Lung (tissue), 12 donors: Measurements from ENCODE around the gene TMEFF2. TPM values are rescaled to one million over a fixed set of nuclear protein-coding genes. Genes with fewer than 3 reads are reported as not detected.

Source experiments
- ATAC-seq: fragments of 200-7000 bp; cut with Tn5 transposase; one replicate; pipeline ENCODE4 v1.9.1; 2020; ENCODE audit warnings: moderate number of reproducible peaks; ENCODE audit not compliant: insufficient read depth, low FRiP score
- DNase-seq, 3 donors: peaks; one replicate each; pipeline ENCODE4 v3.0.0-alpha.2; 2013 to 2017
- H3K27ac ChIP-seq, 2 donors: one replicate each; pipeline ENCODE4 v1.5.1; 2013; ENCODE audit warnings: mild to moderate bottlenecking in 2 of 2, moderate library complexity in 2 of 2, control low read depth in 1 of 2, inconsistent platforms in 1 of 2, low read depth in 1 of 2, low read length in 1 of 2
- H3K27me3 ChIP-seq, 3 donors: one replicate each; pipeline ENCODE4 v1.5.1; 2013; ENCODE audit warnings: low read length in 2 of 3; ENCODE audit not compliant: control insufficient read depth in 3 of 3, insufficient read depth in 3 of 3
- H3K36me3 ChIP-seq, 4 donors: one replicate each; pipeline ENCODE4 v1.5.1; 2013; ENCODE audit warnings: low read length in 4 of 4, mild to moderate bottlenecking in 1 of 4, moderate library complexity in 1 of 4; ENCODE audit not compliant: control insufficient read depth in 4 of 4, insufficient read depth in 4 of 4
- H3K4me1 ChIP-seq, 5 donors: one replicate each; pipeline ENCODE4 v1.5.1; 2013; ENCODE audit warnings: low read length in 5 of 5, mild to moderate bottlenecking in 2 of 5, moderate library complexity in 1 of 5; ENCODE audit not compliant: control insufficient read depth in 5 of 5, insufficient read depth in 5 of 5
- H3K4me3 ChIP-seq: one replicate; pipeline ENCODE4 v1.5.1; 2013; ENCODE audit warnings: mild to moderate bottlenecking, control low read depth, moderate library complexity
- H3K9ac ChIP-seq, 2 donors: one replicate each; pipeline ENCODE4 v1.5.1; 2013; ENCODE audit warnings: low read length in 2 of 2, control low read depth in 1 of 2; ENCODE audit not compliant: insufficient read depth in 1 of 2
- H3K9me3 ChIP-seq, 4 donors: one replicate each; pipeline ENCODE4 v1.5.1; 2013; ENCODE audit warnings: low read length in 3 of 4, mild to moderate bottlenecking in 1 of 4, moderate library complexity in 1 of 4; ENCODE audit not compliant: control insufficient read depth in 4 of 4, insufficient read depth in 3 of 4
- WGBS, 2 donors: extraction: QIAGEN DNeasy Blood & Tissue Kit; methylation state at CpG; one replicate each; pipeline ENCODE4 v1.1.7; 2013; 5-methylcytosine and 5-hydroxymethylcytosine counted together
- polyA plus RNA-seq, 2 donors: library from polyadenylated mRNA; stranded (reverse); fragments of 200-250 nt; gene quantifications; one replicate each; pipeline ENCODE4 v1.2.1, GENCODE V29; 2013
- total RNA-seq, 2 donors: library from RNA; depleted of rRNA in 1 of 2; stranded (reverse); fragments of >200 nt in 1 of 2; gene quantifications; one replicate each; pipeline ENCODE4 v1.2.1, GENCODE V29; 2014 to 2021
- TF ChIP-seq, protein P1 (sequence below): IDR thresholded peaks from 2 replicates; pipeline ENCODE4 v1.5.1; 2012; ENCODE audit warnings: mild to moderate bottlenecking; ENCODE audit errors: control extremely low read depth, extremely low read depth
- donor health status: control.
- donor health status: control.
- donor health status: Bipolar disorder and iron deficiency.
- donor health status: healthy.
- donor health status: DM: yes; HTN: yes; CAD: no.

Gene TMEFF2
- total and polyA plus RNA-seq, 4 donors: 0.43 TPM; not detected in 3

- H3K4me1 ChIP-seq: no peaks in the 10 kb centered on the region
- H3K27me3 ChIP-seq: no peaks in the 10 kb centered on the region
- no peaks in the 10 kb centered on the region for H3K9me3 ChIP-seq
- no peak overlapping the region for H3K27ac ChIP-seq
- no peak overlapping the region for H3K9ac ChIP-seq
- H3K4me3 ChIP-seq: no peak overlapping the region
- DNase-seq: no peak
- no peaks in the 10 kb centered on the region for H3K36me3 ChIP-seq
- 92 to 94% methylated on average over 3 of the region's 3 CpGs for whole genome bisulfite sequencing, 2 donors
- ATAC-seq: no peak
- TF ChIP-seq, protein P1, sequence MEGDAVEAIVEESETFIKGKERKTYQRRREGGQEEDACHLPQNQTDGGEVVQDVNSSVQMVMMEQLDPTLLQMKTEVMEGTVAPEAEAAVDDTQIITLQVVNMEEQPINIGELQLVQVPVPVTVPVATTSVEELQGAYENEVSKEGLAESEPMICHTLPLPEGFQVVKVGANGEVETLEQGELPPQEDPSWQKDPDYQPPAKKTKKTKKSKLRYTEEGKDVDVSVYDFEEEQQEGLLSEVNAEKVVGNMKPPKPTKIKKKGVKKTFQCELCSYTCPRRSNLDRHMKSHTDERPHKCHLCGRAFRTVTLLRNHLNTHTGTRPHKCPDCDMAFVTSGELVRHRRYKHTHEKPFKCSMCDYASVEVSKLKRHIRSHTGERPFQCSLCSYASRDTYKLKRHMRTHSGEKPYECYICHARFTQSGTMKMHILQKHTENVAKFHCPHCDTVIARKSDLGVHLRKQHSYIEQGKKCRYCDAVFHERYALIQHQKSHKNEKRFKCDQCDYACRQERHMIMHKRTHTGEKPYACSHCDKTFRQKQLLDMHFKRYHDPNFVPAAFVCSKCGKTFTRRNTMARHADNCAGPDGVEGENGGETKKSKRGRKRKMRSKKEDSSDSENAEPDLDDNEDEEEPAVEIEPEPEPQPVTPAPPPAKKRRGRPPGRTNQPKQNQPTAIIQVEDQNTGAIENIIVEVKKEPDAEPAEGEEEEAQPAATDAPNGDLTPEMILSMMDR: no peak
Observed at GRCh38 chr2:191980483-191980882, 214.2 kb downstream of the TMEFF2 start.

DNA sequence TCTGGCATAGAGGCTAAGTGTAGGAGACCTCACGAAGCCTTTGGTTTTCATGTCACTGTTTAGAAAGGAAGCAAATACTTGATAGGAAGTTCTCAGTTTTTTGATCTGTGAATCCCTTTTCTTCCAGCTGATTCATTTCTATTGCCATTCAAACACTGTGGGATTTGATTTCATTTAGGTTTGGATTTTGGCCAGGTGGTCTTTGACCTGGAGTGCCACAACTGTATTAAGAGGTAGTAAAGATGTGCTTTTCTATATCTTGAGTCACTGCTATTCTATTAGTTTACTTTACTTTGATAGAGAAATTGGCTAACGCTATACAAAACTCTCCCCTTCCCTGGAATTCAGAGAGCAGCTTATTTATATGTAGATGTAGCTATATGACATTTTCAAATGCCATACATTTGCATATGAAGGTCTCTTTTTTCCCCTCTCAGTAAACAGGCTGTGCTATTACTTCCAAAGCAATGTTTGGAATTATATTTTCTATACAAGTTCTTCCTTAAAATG, 215.5 kb downstream of the TMEFF2 start:
- 46 to 48% methylated on average over 2 of the region's 2 CpGs for WGBS, 2 donors
- H3K27ac ChIP-seq: no peak overlapping the region
- H3K9ac ChIP-seq: no peak overlapping the region
- no peaks in the 10 kb centered on the region for H3K9me3 ChIP-seq
- TF ChIP-seq, protein P1: no peak
- no peaks in the 10 kb centered on the region for H3K36me3 ChIP-seq
- no peak overlapping the region for H3K4me3 ChIP-seq
- DNase-seq (no peak), ATAC-seq (no peak)
- H3K4me1 ChIP-seq: no peaks in the 10 kb centered on the region
- H3K27me3 ChIP-seq: no peaks in the 10 kb centered on the region

DNA sequence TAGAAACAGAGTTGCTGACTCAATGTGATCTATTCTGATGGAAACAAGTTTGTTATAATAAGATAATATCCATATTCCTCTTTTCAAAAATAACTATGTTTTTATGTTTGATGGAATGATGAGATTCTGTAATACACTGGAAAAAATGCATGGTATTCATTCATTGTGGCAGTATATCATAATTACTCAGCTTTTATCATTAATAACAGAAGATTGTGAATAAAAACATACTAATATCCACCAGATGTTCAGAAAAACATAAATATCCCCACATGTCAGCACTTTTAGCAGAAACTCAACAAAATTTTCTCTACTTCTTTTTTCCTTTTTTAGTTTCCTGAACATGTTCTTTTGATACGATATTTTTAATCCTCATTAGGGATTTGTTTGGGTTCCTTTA, 217.0 kb downstream of the TMEFF2 start:
- no peak for ATAC-seq
- no peaks in the 10 kb centered on the region for H3K9me3 ChIP-seq
- no peaks in the 10 kb centered on the region for H3K36me3 ChIP-seq
- H3K4me1 ChIP-seq: no peaks in the 10 kb centered on the region
- no peaks in the 10 kb centered on the region for H3K27me3 ChIP-seq
- H3K9ac ChIP-seq: no peak overlapping the region
- no peak overlapping the region for H3K4me3 ChIP-seq
- 88 to 91% methylated on average over 1 of the region's 1 CpG for WGBS, 2 donors
- TF ChIP-seq, protein P1: no peak
- H3K27ac ChIP-seq: no peak overlapping the region
- no peak for DNase-seq

DNA sequence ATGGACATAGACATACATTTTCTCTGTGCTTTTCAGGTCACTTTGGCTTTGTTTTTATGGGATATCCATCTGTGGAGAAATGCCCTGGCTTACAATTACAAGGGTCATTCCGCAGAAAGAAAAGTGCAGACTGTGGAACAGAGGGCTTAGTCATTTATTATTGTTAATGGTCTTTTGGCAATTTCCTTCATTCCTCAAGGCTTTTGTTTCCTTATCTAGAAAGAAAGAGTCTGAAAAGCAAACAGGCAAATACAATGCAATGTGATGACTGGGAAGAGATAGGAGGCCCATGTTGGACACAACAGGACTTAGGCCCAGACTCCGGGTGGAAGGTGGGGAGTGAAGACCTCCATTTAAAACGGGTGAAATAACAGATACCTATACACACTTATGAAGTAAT, 218.3 kb downstream of the TMEFF2 start:
- Histone ChIP-seq H3K27ac (no peak overlapping the region), H3K36me3 (no peaks in the 10 kb centered on the region), H3K9ac (no peak overlapping the region), H3K4me1 (peaks cover 0 to 2% (median 0%) of the 10 kb centered on the region in 5 donors), H3K4me3 (no peak overlapping the region), H3K27me3 (no peaks in the 10 kb centered on the region), H3K9me3 (no peaks in the 10 kb centered on the region)
- TF ChIP-seq, protein P1: no peak
- ATAC-seq (no peak), DNase-seq (no peak)
- WGBS, 2 donors: 74 to 80% methylated on average over 3 of the region's 3 CpGs
